ACC112 (cell line): Measurements from ENCODE around the gene RYR2.

Source experiments
- H2AFZ ChIP-seq: fragments of 200-600 bp; sonication (generic); one replicate; pipeline ENCODE4 v1.6.0; 2017; ENCODE audit warnings: antibody characterized with exemption, low read length; ENCODE audit not compliant: unreplicated experiment
- H3K27ac ChIP-seq: fragments of 200-600 bp; sonication (generic); 2 replicates; pipeline ENCODE4 v1.5.1; 2014; ENCODE audit warnings: low read depth, mild to moderate bottlenecking, antibody characterized with exemption, low read length, moderate library complexity
- H3K27me3 ChIP-seq: fragments of 200-600 bp; sonication (generic); 2 replicates; pipeline ENCODE4 v1.6.1; 2014; ENCODE audit warnings: mild to moderate bottlenecking, antibody characterized with exemption, low read length, moderate library complexity, mixed read lengths; ENCODE audit not compliant: insufficient read depth
- H3K36me3 ChIP-seq: fragments of 200-600 bp; sonication (generic); 2 replicates; pipeline ENCODE4 v1.6.1; 2016; ENCODE audit warnings: mild to moderate bottlenecking, antibody characterized with exemption, low read length, moderate library complexity, mixed read lengths; ENCODE audit not compliant: insufficient read depth
- H3K4me1 ChIP-seq: fragments of 200-600 bp; sonication (generic); one replicate; pipeline ENCODE4 v1.6.1; 2016; ENCODE audit warnings: low read length, mixed read lengths; ENCODE audit not compliant: insufficient read depth, unreplicated experiment, control insufficient read depth
- H3K4me3 ChIP-seq: fragments of 200-600 bp; sonication (generic); 2 replicates; pipeline ENCODE4 v1.5.1; 2014; ENCODE audit warnings: mild to moderate bottlenecking, low read depth, low read length
- H3K79me2 ChIP-seq: fragments of 200-600 bp; sonication (generic); one replicate; pipeline ENCODE4 v1.6.0; 2016; ENCODE audit warnings: low read length; ENCODE audit not compliant: control insufficient read depth, unreplicated experiment, insufficient read depth

RYR2 gene

DNA sequence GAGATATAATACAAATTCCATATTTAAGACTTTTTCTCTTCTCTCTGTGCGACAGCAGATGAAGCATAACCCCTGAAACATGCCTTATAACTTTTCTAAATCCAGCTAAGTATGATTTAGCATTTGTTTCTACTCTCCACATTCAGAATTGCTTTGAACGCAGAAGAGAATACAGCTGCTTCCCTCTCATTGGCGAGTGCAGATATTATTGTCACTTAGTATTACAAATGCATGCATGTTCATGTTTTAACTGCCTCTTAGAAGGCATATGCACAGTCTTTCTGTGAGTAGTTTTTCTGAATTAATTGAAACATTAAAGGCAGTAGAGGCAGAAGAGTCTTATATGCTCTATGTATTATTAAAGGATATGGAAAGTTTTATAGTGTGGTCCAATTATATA lies 631.6 kb downstream of the RYR2 start:
- Histone ChIP-seq H3K27me3 (no peaks in the 10 kb centered on the region), H3K79me2 (no peaks in the 10 kb centered on the region), H3K4me3 (no peak overlapping the region), H3K4me1 (no peaks in the 10 kb centered on the region), H3K36me3 (no peaks in the 10 kb centered on the region), H3K27ac (no peak overlapping the region), H2AFZ (no peak overlapping the region)

DNA sequence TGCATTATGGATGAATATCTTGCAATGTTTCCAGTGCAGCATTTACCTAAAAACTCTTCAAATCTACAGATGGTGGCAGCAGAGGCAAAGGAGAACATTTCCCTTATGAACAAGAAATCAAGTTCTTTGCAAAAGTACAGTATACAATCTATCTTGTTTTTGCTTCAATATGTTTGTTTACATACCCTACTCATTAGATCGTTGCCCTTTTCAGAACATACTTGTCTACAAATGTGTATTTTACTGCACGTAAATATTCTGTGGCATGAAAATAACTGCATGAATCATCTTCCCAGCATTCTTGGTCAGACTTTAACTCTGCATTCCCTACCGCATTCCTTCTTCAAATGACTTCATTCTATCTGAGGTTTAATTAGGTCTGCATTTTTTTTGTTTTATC lies 636.0 kb downstream of the RYR2 start:
- Histone ChIP-seq H3K27ac (no peak overlapping the region), H3K79me2 (no peaks in the 10 kb centered on the region), H3K4me3 (no peak overlapping the region), H3K4me1 (no peaks in the 10 kb centered on the region), H3K36me3 (no peaks in the 10 kb centered on the region), H2AFZ (no peak overlapping the region), H3K27me3 (no peaks in the 10 kb centered on the region)

DNA sequence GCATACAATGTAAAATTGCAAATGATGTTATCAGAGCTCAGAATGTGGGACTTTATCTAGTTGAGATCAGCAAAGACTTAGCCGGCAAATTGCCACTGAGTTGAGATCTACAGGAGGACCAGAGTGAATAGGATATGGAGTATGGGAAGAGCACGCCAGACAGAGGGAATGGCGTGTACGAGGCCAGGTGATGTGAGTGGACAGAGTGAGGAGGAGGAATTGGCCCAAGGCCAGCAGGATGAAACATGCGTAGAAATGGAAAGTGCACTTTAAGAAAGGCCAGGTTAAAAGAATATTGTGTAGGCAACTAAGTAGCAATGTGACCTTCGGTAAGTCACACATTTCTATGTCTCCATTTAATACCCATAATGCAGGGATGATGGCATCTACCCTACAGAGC lies 637.7 kb downstream of the RYR2 start:
- Histone ChIP-seq H3K4me1 (no peaks in the 10 kb centered on the region), H3K27ac (no peak overlapping the region), H3K27me3 (no peaks in the 10 kb centered on the region), H3K79me2 (no peaks in the 10 kb centered on the region), H3K4me3 (no peak overlapping the region), H3K36me3 (no peaks in the 10 kb centered on the region), H2AFZ (no peak overlapping the region)

DNA sequence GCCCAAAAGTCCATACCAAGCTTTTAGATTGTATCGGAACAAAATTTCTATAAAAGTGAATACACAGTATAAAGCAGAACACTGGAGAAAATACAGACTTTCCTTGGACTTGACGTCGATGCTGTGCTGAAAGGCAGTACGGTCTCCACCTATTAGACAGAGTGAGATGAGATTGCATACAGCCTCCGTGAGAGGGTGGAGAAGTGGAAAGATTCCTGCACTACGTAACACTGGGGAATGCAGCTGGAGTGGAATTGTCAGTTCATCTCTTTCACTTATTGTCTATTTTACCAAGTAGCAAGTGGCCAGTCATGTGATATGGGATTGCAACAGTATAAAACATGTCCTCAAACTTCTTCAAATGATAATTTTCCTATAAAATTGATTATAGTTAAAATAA lies 639.2 kb downstream of the RYR2 start:
- H3K27me3 ChIP-seq: no peaks in the 10 kb centered on the region

DNA sequence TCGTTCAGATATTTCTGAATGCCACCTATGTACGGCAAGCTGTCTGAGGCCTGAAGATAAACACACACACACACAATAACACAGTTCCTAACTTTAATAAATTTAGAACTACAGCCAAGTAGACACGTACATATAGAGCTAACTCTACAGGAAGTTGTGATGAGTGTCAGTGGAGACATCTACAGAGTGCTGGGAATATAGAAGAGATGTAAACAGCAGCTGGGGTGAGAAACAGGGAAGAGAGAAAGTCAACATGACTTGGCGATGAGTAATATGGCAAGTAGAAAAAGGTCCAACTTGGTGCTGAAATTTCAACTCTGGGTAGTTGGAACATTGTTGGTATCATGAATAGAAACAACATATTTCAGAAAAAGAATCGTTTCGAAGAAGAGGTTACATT lies 642.3 kb downstream of the RYR2 start:
- H3K79me2 ChIP-seq: no peaks in the 10 kb centered on the region
- no peaks in the 10 kb centered on the region for H3K27me3 ChIP-seq
- H3K4me1 ChIP-seq: no peaks in the 10 kb centered on the region
- no peak overlapping the region for H3K4me3 ChIP-seq
- no peak overlapping the region for H2AFZ ChIP-seq
- no peaks in the 10 kb centered on the region for H3K36me3 ChIP-seq
- no peak overlapping the region for H3K27ac ChIP-seq

More for the DNA sequence above, 639.2 kb downstream of the RYR2 start:
- Histone ChIP-seq H3K36me3 (no peaks in the 10 kb centered on the region), H3K79me2 (no peaks in the 10 kb centered on the region), H3K27ac (no peak overlapping the region), H2AFZ (no peak overlapping the region), H3K4me3 (no peak overlapping the region), H3K4me1 (no peaks in the 10 kb centered on the region)

DNA sequence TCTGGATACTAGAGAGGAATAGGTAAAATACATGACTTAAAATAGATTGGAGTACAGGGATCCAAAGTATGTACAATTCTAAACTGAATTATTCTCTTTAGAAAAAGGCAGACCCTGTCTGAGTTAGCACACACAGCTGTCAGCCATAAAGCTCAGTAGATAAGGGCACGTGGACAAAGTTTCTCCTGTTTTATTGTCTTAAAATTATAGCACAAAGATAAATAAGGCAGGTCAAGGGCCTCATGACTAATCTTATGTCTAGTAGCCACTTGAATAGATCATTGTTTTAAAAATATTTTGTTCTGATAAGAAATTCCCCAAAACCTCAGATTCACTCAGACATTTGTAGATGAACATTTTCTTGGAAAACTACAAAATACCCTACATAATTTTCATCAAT lies 643.6 kb downstream of the RYR2 start:
- Histone ChIP-seq H3K4me1 (no peaks in the 10 kb centered on the region), H3K4me3 (no peak overlapping the region), H2AFZ (no peak overlapping the region), H3K36me3 (no peaks in the 10 kb centered on the region), H3K27me3 (no peaks in the 10 kb centered on the region), H3K79me2 (no peaks in the 10 kb centered on the region), H3K27ac (no peak overlapping the region)

DNA sequence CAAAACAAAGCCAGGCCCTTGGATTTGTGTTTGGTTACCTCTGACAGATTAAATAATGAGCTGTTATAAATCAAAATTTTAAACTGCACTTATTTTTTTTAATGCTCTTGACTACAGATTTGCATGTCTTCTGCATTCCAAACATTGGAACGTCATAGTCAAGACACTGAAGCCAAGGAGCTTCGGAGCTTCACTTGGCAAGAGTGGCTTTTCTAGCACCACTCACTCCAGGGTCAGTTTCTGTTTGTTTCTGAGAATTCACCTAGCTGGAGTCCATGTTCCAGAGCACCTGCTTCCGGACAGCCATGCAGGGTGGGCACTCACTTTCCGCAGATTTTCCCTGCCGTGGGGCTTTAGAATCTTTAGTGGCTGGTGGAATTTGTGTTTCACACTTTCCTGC lies 645.8 kb downstream of the RYR2 start:
- H2AFZ ChIP-seq: no peak overlapping the region
- no peaks in the 10 kb centered on the region for H3K79me2 ChIP-seq
- no peaks in the 10 kb centered on the region for H3K36me3 ChIP-seq
- no peaks in the 10 kb centered on the region for H3K4me1 ChIP-seq
- H3K27me3 ChIP-seq: no peaks in the 10 kb centered on the region
- H3K4me3 ChIP-seq: peak overlapping the region; percentile 29; the same call in 1 of the 2 replicates
- no peak overlapping the region for H3K27ac ChIP-seq

DNA sequence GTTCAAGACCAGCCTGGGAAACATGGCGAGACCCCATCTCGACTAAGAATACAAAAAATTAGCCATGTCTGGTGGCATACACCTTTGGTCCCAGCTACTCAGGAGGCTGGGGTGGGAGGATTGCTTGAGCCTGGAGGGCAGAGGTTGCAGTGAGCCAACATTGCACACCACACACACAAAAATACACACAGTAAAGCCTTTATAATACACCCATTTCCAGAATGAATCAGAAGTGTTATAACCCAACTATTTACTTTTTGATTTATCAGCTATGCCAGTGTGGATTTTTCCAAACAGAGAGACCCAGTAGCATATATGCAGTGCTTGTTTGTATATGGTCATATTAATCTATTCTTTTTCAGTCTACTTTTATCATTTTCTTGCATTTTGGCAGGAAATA lies 648.7 kb downstream of the RYR2 start:
- Histone ChIP-seq H3K4me3 (no peak overlapping the region), H3K27ac (no peak overlapping the region), H3K79me2 (no peaks in the 10 kb centered on the region), H3K36me3 (no peaks in the 10 kb centered on the region), H2AFZ (no peak overlapping the region), H3K27me3 (no peaks in the 10 kb centered on the region), H3K4me1 (no peaks in the 10 kb centered on the region)

DNA sequence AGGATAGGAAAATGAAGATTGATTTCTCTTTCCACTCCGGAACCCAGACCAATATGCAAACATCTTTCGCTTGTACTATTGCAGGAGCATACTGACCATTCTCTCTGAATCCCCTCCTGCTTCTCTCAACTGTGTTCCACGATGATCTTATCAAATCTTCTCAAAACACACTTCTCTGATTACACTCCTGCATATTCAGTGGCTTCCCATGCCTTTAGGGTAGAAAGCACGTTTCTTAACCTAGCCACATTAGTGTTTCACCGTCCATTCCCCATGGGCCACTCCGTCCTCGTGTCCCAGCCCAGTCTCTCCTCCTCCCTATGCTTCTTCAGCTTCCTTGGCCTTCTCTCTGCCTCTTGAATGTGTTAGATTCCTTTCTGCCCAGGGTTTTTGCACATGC lies 650.3 kb downstream of the RYR2 start:
- H2AFZ ChIP-seq: no peak overlapping the region
- no peaks in the 10 kb centered on the region for H3K36me3 ChIP-seq
- no peak overlapping the region for H3K27ac ChIP-seq
- no peak overlapping the region for H3K4me3 ChIP-seq
- H3K27me3 ChIP-seq: no peaks in the 10 kb centered on the region
- H3K4me1 ChIP-seq: no peaks in the 10 kb centered on the region
- H3K79me2 ChIP-seq: no peaks in the 10 kb centered on the region

DNA sequence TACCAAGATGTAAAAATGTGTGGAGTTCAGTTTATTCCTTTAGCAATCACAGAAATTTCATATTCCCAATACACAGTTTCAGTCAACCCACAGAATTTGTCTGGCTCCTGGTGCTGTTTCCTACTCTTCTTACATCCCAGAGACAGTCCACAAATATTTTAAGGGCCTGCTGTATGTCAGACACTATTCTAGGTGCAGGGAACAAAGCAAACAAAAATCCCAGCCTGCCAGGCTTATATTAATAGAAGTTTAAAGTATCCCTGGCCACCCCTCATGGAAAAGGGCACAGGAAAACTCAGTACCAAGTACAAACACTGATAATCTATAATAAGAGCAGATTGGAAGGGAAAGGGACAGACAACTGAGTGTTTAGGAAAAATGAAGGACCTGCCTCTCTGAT lies 653.9 kb downstream of the RYR2 start:
- H2AFZ ChIP-seq: no peak overlapping the region
- no peaks in the 10 kb centered on the region for H3K79me2 ChIP-seq
- H3K27me3 ChIP-seq: no peaks in the 10 kb centered on the region
- H3K4me1 ChIP-seq: no peaks in the 10 kb centered on the region
- no peak overlapping the region for H3K27ac ChIP-seq
- H3K4me3 ChIP-seq: no peak overlapping the region
- H3K36me3 ChIP-seq: no peaks in the 10 kb centered on the region

DNA sequence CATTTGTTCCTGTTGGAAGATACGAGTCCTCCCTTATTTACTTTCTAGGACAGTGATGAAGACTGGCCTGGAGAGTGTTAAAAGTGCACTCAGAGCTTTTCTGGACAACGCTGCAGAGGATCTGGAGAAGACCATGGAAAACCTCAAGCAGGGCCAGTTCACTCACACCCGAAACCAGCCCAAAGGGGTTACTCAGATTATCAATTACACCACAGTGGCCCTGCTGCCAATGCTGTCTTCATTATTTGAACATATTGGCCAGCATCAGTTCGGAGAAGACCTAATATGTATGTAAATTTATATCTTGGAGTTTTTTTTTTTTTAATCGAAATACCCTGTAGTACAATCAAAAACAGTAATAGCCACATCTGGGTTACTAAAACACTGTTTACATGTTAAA lies 658.2 kb downstream of the RYR2 start:
- no peaks in the 10 kb centered on the region for H3K4me1 ChIP-seq
- no peaks in the 10 kb centered on the region for H3K36me3 ChIP-seq
- no peaks in the 10 kb centered on the region for H3K27me3 ChIP-seq
- no peak overlapping the region for H3K27ac ChIP-seq
- no peaks in the 10 kb centered on the region for H3K79me2 ChIP-seq
- H2AFZ ChIP-seq: no peak overlapping the region
- no peak overlapping the region for H3K4me3 ChIP-seq

DNA sequence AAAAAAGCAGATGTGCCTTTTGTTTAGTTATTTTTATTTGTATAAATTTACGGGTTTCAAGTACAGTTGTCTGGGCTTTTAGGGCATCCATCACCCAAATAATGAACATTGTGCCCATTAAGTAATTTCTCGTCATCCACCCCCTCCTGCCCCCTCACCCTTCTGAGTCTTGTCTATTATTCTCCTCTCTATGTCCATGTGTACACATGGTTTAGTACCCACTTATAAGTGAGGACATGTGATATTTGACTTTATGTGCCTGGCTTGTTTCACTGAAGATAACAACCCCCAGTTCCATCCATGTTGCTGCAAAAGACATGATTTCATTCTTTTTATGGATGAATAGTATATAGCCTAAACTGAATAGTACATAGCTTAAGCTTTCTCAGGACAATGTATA lies 659.5 kb downstream of the RYR2 start:
- no peak overlapping the region for H3K27ac ChIP-seq
- H2AFZ ChIP-seq: no peak overlapping the region
- no peaks in the 10 kb centered on the region for H3K79me2 ChIP-seq
- H3K4me3 ChIP-seq: no peak overlapping the region
- H3K27me3 ChIP-seq: no peaks in the 10 kb centered on the region
- no peaks in the 10 kb centered on the region for H3K36me3 ChIP-seq
- no peaks in the 10 kb centered on the region for H3K4me1 ChIP-seq
